HG03565 (cell line): Measurements from ENCODE around the gene KLHL15.
"Not testable (repeated sequence)": the region's sequence is repeated elsewhere in the genome, so short reads cannot be mapped to it uniquely, and the experiment has no call there.

ENCODE experiments used
- ATAC-seq: cut with Tn5 transposase; IDR thresholded peaks from one replicate; pipeline ENCODE4 v1.9.1; 2021; ENCODE audit warnings: mild to moderate bottlenecking, moderate library complexity; ENCODE audit not compliant: unreplicated experiment

Gene KLHL15, protein sequence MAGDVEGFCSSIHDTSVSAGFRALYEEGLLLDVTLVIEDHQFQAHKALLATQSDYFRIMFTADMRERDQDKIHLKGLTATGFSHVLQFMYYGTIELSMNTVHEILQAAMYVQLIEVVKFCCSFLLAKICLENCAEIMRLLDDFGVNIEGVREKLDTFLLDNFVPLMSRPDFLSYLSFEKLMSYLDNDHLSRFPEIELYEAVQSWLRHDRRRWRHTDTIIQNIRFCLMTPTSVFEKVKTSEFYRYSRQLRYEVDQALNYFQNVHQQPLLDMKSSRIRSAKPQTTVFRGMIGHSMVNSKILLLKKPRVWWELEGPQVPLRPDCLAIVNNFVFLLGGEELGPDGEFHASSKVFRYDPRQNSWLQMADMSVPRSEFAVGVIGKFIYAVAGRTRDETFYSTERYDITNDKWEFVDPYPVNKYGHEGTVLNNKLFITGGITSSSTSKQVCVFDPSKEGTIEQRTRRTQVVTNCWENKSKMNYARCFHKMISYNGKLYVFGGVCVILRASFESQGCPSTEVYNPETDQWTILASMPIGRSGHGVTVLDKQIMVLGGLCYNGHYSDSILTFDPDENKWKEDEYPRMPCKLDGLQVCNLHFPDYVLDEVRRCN

DNA sequence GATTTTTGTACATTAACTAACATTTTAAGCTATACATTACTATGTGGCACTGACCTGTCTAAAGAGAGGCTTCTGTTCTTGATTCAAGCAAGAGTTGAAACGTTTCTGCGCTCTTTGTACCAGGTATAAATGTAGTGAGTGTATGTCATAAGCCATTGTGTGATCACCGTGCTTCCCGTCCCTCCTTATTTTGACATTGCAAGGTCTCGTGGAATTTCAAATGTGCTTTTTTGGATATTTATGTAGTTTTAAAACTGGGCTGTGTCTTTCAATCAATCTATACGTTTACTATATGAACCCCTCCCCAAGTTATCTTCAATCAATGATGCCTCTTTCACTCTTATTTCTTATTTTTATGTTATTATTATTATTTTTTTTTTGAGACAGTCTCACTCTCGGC is at the start of gene KLHL15:
KLHL15 (minus strand) TSS at position 101 of the 400 bp plus-strand sequence. CDS start 20,493 bp downstream, outside the sequence.
- no peak for ATAC-seq

DNA sequence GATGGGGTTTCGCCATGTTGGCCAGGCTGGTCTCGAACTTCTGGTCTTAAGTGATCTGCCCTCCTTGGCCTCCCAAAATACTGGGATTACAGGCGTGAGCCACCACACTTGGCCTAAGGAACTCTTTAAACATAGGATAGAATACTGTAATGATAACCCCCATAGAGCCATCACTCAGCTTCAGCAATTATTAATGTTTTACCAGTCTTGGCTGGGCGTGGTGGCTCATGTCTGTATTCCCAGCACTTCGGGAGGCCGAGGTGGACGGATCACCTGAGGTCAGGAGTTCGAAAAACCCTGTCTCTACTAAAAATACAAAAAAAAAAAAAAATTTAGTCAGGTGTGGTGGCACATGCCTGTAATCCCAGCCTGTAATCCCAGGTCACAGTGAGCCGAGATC is 42.9 kb upstream of the KLHL15 start:
- ATAC-seq, result no peak

DNA sequence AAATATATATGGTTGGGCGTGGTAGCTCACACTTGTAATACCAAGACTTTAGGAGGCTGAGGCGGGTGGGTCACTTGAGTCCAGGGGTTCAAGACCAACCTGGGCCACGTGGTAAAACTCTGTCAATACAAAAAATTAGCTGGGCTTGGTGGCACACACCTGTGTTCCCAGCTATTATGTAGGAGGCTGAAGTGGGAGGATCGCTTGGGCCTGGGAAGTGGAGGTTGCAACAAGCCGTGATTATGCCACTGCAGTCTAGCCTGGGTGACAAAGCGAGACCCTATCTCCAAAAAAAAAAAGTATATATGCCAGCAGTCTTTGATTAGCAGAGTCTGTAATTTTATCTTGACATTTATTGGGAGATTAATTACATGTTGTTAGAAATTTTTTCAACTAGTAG is 36.5 kb upstream of the KLHL15 start:
- ATAC-seq, result no peak

DNA sequence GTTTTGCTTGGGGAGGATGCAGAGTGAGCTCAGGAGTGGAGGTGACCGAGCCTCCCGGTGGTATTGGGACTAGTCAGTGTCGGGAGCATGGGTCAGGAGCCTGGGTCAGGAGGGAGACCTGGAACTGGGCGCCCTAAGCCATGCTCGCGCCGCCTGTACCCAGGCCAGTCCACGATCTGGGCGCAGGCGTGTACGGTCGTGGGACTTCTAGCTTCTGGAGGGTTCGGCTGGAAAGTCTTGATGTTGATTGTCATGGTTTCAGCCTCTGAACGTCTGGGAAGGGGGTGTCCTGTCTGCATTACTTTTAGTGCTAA is 28.0 kb upstream of the KLHL15 start:
- ATAC-seq, result no peak

DNA sequence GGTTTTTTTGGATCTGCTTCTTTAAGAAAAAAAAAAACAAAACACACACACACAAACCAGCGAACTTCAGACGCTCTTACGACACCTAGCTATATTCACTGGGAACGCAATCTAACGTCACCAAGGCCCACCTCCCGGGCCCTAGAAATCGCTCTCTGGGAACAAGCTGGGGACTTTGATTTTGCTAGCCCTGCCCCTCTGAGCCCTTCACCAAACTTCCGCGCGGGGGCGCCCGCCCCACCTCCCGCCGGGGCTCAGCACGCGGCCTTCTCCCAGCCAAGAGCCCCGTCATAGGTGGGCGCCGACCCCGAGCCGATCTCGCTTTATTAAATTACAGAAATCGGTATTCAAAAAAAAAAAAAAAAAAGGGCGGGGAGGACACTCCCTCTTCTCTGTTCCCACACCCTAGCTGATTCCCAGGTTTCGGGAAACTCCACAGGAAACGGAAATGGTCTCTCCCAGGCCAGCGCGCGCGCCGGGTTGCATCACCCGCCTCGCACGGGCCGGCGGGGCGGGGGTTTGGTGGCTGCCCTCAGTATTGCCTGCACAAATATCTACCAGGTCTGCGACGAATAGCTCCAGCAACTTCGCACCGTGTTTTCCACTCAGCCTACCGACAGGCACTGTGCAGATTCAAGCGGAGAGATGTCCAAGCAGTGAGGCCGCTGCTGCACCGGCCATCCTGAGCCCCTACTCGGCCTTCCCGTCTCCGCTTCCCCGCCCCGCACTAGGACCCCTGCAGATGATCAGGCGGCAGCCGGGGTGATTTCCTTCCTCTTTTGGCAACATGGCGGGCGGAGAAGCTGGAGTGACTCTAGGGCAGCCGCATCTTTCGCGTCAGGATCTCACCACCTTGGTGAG is 27.4 kb upstream of the KLHL15 start, which contains the start of gene EIF2S3:
EIF2S3 (plus strand) TSS at position 775 of the 861 bp plus-strand sequence; CDS start at position 788, 13 bp downstream.
- peak; percentile 84 for ATAC-seq

DNA sequence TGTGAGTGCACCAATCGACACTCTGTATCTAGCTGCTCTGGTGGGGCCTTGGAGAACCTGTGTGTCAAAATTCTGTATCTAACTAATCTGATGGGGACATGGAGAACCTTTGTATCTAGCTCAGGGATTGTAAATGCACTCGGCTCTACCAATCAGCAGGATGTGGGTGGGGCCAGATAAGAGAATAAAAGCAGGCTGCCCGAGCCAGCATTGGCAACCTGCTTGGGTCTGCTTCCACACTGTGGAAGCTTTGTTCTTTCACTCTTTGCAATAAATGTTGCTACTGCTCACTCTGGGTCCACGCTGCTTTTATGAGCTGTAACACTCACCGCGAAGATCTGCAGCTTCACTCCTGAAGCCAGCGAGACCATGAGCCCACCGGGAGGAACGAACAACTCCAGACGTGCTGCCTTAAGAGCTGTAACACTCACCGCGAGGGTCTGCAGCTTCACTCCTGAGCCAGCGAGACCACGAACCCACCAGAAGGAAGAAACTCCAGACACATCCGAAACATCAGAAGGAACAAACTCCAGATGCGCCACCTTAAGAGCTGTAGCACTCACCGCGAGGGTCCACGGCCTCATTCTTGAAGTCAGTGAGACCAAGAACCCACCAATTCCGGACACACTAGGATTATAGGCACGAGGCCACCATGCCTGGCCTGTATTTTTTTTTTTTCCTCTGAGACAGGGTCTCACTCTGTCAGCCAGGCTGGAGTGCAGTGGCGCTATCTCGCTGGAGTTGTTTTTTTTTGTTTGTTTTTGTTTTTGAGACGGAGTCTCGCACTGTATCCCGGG is 23.7 kb upstream of the KLHL15 start:
- not testable (repeated sequence) for ATAC-seq

DNA sequence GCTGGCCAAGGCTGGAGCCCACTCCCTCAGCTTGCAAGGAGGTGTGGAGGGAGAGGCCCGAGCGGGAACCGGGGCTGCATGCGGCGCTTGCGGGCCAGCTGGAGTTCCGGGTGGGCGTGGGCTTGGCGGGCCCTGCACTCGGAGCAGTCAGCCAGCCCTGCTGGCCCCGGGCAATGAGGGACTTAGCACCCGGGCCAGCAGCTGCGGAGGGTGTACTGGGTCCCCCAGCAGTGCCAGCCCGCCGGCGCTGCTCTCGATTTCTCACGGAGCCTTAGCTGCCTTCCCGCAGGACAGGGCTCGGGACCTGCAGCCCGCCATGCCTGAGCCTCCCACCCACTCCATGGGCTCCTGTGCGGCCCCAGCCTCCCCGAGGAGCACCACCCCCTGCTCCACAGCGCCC is 22.7 kb upstream of the KLHL15 start:
- not testable (repeated sequence) for ATAC-seq

DNA sequence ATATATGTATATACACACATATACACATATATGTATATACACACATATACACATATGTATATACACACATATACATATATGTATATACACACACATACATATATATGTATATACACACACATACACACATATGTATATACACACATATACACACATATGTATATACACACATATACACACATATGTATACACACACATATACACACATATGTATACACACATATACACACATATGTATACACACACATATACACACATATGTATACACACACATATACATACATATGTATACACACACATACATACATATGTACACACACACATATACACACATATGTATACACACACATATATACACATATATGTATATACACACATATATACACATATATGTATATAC is 19.1 kb upstream of the KLHL15 start:
- ATAC-seq, result not testable (repeated sequence)

DNA sequence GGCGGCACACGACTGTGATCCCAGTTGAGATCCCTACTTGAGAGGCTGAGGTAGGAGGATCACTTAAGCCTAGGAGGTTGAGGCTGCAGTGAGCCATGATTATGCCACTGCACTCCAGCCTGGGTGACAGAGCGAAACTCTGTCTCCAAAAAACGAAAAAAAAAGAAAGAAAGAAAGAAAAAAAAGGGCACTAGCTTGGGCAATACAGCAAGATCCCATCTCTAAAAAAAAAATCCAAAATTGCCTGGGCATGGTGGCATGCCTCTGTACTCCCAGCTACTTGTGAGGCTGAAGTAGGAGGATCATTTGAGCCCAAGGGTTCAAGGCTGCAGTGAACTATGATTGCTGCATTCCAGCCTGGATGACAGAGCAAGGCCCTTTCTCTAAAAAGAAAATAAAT is 10.7 kb upstream of the KLHL15 start:
- ATAC-seq, result no peak

DNA sequence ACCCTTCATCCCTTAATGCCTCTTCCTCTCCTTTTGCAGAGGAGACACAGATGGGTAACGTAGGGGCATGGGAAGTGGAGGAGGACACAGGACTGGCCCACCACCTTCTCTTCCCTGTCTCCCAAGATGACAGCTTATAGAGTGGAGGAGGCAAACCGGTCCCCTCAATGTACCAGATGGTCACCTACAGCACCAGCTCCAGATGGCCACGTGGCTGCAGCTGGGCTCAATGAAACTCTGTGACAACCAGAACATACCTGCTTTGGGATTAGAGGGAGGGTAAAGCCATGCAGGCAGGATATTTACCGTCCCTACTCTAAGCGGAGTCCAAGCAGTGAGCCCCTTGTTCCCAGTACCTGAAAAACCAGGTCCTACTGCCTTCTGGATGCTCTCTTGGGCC is 7.5 kb upstream of the KLHL15 start:
- no peak for ATAC-seq

DNA sequence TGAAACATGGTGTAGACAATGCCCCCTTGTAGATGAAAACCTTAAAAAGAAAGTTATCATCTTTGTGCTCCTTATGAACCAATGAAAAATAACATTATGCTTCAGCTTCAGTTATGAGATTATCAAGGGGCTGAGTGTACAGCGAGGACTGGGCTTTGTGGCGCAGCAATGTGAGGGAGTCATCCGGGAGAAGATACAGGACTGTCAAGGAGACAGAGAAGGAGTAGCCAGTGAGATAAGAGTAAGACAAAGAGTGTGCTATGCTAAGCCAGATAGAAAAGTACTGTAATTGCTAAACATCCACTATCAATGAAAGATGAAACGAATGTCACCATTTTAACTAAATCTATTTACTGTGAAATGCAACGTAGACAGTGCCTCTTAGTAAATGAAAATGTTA is 3.6 kb upstream of the KLHL15 start:
- ATAC-seq, result no peak

DNA sequence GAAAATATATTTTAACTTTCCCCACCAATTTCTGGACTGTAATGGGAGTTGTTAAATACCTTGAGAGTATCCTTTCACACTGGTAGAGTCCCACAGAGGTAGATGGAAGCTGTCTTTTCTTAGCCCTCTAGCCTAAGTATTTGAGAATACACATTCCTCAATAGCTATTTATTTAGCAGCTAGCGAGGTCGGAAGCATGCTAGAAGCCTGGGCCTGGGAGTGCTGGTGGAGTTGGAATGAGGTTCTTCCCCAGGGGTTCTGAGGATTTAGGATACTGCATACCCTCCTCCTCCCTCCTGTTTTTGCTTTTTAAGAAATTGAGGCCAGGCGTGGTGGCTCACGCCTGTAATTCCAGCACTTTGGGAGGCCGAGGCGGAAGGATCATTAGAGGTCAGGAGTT is 999 bp upstream of the KLHL15 start:
- no peak for ATAC-seq

DNA sequence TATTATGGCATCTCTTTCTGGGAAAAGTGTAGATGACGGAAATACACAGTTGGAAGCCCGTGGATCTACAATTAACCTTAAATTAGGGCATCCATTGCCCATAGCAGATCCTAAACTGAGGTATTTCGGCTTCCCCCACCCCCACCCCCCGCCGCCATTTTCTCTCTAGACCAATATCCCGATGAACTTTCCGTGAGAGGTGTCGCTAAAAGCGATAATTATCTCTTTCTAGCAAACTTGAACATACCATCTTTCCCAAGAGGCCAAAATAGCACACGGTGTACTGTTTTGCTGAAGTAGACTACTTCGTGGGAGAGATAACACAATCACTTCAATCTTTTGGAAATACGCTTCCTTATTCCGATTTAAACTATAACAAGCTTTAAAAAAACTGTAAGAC is 554 bp downstream of the KLHL15 start:
- ATAC-seq, result no peak

DNA sequence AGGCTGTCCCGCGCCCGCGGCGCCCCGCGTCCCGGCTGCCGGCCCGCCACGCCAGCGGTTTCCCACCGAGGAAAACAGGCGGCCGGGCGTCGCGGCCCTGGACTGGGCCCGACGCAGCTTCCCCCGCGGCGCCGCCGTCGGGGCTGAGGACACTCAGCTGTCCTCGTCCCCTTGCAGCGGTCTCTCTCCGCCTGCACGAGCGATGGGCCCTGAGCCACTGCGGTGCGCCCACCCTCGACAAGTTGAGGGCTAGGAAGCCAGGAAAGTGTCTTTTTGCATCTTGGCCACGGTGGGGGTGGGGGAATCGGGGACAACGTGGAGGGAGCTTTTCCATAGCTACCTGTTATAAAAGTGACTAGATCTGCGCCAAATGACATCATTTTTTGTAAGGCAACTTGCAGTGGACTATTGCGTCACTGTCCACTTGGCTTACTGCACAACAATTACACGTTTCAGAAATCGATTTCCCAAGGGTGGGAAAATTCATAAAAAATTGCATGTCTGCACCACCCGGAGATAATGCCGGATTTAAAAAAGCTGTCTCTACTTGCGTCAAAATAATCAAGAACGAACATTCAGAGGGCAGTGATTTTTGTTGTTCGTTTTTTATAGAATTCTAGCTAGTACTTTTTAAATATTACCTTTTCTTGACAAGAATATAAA is 1.1 kb downstream of the KLHL15 start:
- ATAC-seq, result peak; percentile 17

DNA sequence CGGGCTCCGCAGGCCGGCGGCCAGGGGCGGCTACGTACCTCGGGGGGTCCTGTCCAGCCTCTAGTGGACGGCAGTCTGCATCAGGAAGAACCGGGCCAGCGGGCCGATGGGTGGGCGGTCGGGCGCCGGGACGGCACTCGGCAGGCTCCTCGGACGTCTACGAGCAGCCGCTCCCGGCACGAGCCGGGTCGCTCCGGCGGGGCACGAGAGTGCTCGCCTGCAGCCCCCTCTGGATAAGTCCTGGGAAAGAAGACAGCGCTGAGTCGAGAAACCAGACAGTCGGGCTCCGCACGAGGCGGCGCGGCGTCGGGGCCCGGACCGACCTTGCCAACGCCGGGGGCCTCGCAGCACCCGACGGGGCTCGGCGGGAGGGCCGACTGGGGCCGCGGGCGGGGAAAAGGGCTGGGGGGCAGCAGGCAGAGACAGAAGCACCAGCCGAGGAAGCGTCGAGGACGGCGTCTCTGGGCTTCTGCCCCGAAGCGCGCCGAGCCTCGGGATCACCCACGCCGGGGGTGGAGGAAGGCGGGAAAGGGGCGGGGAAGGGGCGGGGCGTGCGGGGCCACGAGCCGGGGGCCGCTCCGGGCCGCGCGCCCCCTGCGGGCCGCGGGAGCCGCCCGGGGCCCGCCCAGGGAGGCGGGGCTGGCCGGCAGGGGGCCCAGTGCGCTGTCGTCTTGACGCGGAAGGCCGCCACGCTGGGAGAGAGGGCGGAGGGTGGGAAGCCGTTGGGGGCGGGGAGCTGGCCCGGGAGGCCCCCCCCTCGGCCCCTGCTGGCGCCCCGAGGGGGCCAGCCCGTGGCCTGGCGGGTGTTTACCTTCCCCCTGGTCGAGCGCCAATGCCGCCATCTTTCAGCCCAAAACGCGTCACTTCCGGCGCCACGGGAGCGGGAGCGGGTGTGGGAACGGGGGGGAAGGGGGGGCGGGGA is 1.9 kb downstream of the KLHL15 start:
- ATAC-seq, result peak; percentile 78

DNA sequence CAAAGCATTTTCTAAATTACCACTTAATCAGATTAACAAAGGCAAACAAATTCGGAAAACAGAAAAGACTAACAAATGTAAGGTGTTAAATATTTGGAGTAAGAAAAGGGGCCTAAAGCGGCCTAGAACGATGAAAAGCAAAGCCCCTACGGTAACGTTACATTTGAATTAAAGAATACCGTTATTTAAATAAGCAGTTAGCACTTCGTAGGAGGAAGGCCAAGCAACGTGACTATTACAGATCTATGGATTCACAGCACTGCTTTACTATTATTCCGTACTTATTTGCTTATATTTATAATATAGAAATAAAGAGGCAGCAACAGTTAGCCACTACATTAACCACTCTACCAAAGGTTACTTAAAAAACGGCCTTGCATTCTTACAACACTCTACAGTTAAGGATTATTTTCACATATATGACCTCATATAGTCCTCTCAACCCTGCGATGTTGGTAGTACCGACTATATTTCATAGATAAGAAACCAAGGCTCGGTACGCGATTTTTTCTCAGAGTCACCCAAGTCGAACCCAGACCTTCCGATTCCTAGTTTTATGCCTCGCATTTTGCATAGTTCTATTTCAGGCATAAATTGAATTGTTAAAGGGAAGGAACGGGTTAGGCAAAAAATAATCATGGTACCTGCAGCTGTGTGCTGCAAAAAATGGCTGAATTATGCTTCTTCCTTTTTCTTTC is 2.9 kb downstream of the KLHL15 start:
- ATAC-seq, result no peak

DNA sequence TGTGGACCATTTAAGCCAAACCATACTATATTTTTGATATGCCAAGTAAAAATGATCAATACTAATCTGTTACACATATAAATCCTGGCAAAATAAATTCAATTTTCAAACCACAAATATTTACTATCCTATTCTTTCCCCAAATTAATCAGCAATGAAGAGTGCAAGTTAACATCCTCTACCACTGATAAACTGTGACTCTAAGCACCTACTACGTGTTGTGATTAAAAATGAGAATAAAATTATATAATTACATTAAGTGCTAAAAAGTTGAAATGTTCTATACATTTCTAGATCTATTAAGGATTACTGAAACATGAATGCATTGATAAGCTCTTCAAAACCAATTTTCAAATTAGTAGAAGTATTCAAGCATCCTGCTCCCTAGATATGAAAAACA is 3.4 kb downstream of the KLHL15 start:
- no peak for ATAC-seq

DNA sequence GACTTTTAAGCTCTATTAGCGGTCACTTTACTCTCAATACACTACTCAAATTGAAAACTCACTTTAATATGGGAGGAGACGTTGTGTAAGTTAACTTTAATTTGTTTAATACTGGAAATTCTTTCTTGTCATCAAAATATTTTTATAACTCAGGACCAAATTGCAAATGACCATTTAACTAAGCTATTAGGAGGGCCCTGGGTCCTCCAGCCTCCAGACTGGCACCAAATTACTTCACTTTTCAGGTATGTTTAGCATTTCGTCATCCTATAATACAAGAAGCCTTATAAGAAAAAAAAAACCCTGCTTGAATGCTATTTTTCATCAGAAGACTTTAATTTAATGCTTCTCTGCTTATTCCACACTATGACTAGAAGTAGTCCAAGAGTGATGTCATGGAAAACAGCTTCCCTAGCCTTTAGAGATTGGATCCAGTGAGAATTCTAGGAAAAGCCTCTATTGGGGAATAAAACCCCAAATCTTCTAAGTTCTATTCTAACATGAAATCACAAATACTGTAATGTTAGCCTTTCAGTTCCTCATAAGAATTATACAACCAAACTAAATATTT is 6.6 kb downstream of the KLHL15 start:
- ATAC-seq, result no peak
